Smooth muscle cell (in vitro differentiated cells): ENCODE data around the gene TPM4. TPM values are rescaled to one million over a fixed set of nuclear protein-coding genes. Genes with fewer than 3 reads are reported as not detected.

Experiments
- DNase-seq: peaks from one replicate; lab custom pipeline; 2025; ENCODE audit not compliant: unreplicated experiment; lab: John Stamatoyannopoulos, UW
- H2AFZ ChIP-seq: fragments of 200-600 bp; sonication (generic); 2 replicates; pipeline ENCODE4 v1.6.0; 2016; ENCODE audit warnings: antibody characterized with exemption, low read depth, mild to moderate bottlenecking
- H3F3A ChIP-seq: fragments of 200-600 bp; sonication (generic); 2 replicates; pipeline ENCODE4 v1.6.0; 2017; ENCODE audit warnings: antibody characterized with exemption, low read depth
- H3K27ac ChIP-seq: fragments of 200-600 bp; sonication (generic); 2 replicates; pipeline ENCODE4 v1.5.1; 2016; ENCODE audit warnings: low read depth, mild to moderate bottlenecking
- H3K27me3 ChIP-seq: fragments of 200-600 bp; sonication (generic); 2 replicates; pipeline ENCODE4 v1.6.1; 2016; ENCODE audit warnings: low read depth, mild to moderate bottlenecking
- H3K36me3 ChIP-seq: fragments of 200-600 bp; sonication (generic); 2 replicates; pipeline ENCODE4 v1.5.1; 2016; ENCODE audit warnings: low read depth
- H3K4me1 ChIP-seq: fragments of 200-600 bp; sonication (generic); 2 replicates; pipeline ENCODE4 v1.5.1; 2016; ENCODE audit warnings: low read depth
- H3K4me2 ChIP-seq: fragments of 200-600 bp; sonication (generic); 2 replicates; pipeline ENCODE4 v1.6.0; 2016; ENCODE audit warnings: mild to moderate bottlenecking
- H3K4me3 ChIP-seq: fragments of 200-600 bp; sonication (generic); 2 replicates; pipeline ENCODE4 v1.5.1; 2016; ENCODE audit warnings: mild to moderate bottlenecking
- H3K79me2 ChIP-seq: fragments of 200-600 bp; sonication (generic); 2 replicates; pipeline ENCODE4 v1.6.0; 2016; ENCODE audit warnings: low read depth, mild to moderate bottlenecking
- H3K9ac ChIP-seq: fragments of 200-600 bp; sonication (generic); 2 replicates; pipeline ENCODE4 v1.6.0; 2016; ENCODE audit warnings: low read depth
- H3K9me3 ChIP-seq: fragments of 200-600 bp; sonication (generic); replicated peaks from 2 replicates; pipeline ENCODE4 v1.5.1; 2016; ENCODE audit warnings: low read depth
- H4K20me1 ChIP-seq: fragments of 200-600 bp; sonication (generic); 2 replicates; pipeline ENCODE4 v1.6.0; 2016; ENCODE audit warnings: low read depth
- WGBS: methylation state at CpG from one replicate; pipeline ENCODE4 v1.1.7; 2016; ENCODE audit warnings: low lambda C conversion rate; 5-methylcytosine and 5-hydroxymethylcytosine counted together
- polyA plus RNA-seq: library from polyadenylated mRNA; unstranded; fragments of >200 nt; fragmentation: Nextera tagmentation; extraction: Ambion mirVana; gene quantifications from 2 replicates; pipeline ENCODE4 v1.2.1, GENCODE V29; 2016
- total RNA-seq: library from RNA; depleted of rRNA; stranded (reverse); fragments of >200 nt; gene quantifications from 2 replicates; pipeline ENCODE4 v1.2.3, GENCODE V29; 2014
- TF ChIP-seq, protein P1 (sequence below): fragments of 200-600 bp; sonication (generic); IDR thresholded peaks from 2 replicates; pipeline ENCODE4 v1.5.1; 2017; ENCODE audit warnings: borderline replicate concordance, mild to moderate bottlenecking, antibody characterized with exemption; ENCODE audit not compliant: insufficient read depth, poor library complexity, severe bottlenecking

The TPM4 gene
- total and polyA plus RNA-seq, 2 experiments from 2014 or later = 1,070 to 1,074 TPM

DNA sequence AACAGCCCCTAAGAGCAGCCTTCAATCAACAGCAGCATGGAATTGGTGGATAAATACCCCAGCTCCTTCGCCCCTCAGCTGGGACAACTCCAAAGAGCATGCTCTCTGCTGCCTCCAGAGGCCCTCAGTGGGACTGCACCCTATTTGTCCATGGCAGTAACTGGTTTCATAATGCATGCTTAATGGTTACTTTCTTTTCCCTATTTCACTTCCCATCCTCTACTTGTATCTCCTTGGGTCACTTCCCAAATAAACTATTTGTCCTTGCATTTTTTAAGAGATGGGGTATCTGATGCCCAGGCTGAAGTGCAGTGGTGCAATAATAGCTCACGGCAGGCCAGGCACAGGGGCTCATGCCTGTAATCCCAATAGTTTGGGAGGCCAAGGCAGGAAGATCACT, 13.5 kb upstream of the TPM4 start:
- no peak overlapping the region for H3K27ac ChIP-seq

DNA sequence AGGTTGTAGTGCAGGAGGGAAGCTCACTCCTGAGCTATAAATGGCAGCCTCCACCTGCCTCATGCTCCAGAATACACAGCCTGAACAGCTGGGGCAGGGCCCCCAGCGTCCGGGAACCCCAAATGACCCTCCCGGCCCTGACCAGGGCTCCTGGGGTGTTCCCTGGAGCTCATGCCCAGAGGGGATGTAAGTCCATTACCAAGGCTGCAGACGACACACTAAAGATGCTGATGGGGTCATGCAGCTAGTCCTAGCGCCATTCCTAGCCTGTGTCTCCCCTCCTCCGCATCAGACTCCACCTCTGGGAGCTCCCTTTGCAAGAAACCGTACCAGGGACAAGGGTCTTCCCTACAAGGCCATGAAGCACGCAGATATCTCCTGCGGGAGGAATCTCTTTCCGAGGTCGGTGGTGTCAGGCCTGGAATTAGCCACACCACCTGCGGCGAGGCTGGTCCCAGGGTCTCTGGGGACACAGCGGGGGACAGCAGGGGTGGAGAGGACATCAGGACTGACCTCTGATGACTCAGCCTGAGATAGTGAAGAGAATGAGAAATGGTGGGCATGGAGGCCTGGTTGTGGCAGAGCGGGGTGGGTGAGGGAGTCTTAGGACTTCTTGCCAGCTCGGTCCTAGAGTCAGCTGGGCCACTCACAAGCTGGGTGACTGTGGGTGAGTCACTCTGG, 11.9 kb upstream of the TPM4 start:
- Histone ChIP-seq H3K79me2 (no peaks in the 10 kb centered on the region), H3K4me1 (no peaks in the 10 kb centered on the region), H3F3A (no peaks in the 10 kb centered on the region), H3K4me2 (no peak overlapping the region), H2AFZ (no peak overlapping the region), H3K4me3 (no peak overlapping the region), H3K27me3 (no peaks in the 10 kb centered on the region), H3K9ac (no peak overlapping the region), H3K36me3 (no peaks in the 10 kb centered on the region), H4K20me1 (no peaks in the 10 kb centered on the region), H3K9me3 (no peaks in the 10 kb centered on the region), H3K27ac (peak overlapping the region; percentile 31)
- 88% methylated on average over 16 of the region's 16 CpGs for WGBS
- no peak for DNase-seq
- TF ChIP-seq, protein P1, sequence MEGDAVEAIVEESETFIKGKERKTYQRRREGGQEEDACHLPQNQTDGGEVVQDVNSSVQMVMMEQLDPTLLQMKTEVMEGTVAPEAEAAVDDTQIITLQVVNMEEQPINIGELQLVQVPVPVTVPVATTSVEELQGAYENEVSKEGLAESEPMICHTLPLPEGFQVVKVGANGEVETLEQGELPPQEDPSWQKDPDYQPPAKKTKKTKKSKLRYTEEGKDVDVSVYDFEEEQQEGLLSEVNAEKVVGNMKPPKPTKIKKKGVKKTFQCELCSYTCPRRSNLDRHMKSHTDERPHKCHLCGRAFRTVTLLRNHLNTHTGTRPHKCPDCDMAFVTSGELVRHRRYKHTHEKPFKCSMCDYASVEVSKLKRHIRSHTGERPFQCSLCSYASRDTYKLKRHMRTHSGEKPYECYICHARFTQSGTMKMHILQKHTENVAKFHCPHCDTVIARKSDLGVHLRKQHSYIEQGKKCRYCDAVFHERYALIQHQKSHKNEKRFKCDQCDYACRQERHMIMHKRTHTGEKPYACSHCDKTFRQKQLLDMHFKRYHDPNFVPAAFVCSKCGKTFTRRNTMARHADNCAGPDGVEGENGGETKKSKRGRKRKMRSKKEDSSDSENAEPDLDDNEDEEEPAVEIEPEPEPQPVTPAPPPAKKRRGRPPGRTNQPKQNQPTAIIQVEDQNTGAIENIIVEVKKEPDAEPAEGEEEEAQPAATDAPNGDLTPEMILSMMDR = no peak

More for the DNA sequence above, 13.5 kb upstream of the TPM4 start:
- no peaks in the 10 kb centered on the region for H3K4me1 ChIP-seq
- no peak for DNase-seq
- 61% methylated on average over 2 of the region's 2 CpGs for WGBS
- H3K36me3 ChIP-seq = no peaks in the 10 kb centered on the region
- no peaks in the 10 kb centered on the region for H4K20me1 ChIP-seq
- no peak overlapping the region for H3K9ac ChIP-seq
- H3F3A ChIP-seq = no peaks in the 10 kb centered on the region
- H3K4me3 ChIP-seq = no peak overlapping the region
- no peak overlapping the region for H3K4me2 ChIP-seq
- TF ChIP-seq, protein P1 = peak; percentile 85
- no peaks in the 10 kb centered on the region for H3K9me3 ChIP-seq
- H3K27me3 ChIP-seq = no peaks in the 10 kb centered on the region
- no peak overlapping the region for H2AFZ ChIP-seq
- H3K79me2 ChIP-seq = no peaks in the 10 kb centered on the region

DNA sequence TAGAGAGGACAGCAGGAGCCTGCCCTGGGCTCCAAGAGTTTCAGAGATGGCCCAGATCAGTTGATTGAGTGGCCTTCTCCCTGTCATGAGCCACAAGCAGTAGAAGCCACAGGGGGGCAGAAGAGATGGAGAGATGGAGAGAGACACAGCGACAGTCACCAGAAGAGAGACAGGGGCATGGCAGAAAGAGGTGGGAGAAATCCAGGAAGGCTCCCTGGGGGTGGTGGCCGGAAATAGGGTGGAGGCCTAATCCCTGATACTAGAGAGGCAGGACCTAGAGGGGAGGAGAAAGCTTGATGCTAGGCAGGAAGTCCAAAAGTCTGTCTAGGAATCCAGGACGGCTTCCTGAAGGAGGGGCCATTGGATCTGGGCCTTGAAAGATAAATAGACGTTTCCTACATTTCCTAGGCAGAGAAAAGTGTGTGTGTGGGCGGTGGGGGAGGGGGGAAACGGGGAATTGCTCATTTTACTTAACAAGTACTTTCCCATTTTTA, 9.6 kb upstream of the TPM4 start:
- no peaks in the 10 kb centered on the region for H3K36me3 ChIP-seq
- H3K4me3 ChIP-seq = no peak overlapping the region
- H3K4me2 ChIP-seq = no peak overlapping the region
- no peaks in the 10 kb centered on the region for H3K79me2 ChIP-seq
- no peaks in the 10 kb centered on the region for H3F3A ChIP-seq
- no peaks in the 10 kb centered on the region for H3K4me1 ChIP-seq
- no peak overlapping the region for H2AFZ ChIP-seq
- H3K9ac ChIP-seq = no peak overlapping the region
- 37% methylated on average over 6 of the region's 6 CpGs for WGBS
- no peaks in the 10 kb centered on the region for H4K20me1 ChIP-seq
- H3K27me3 ChIP-seq = no peaks in the 10 kb centered on the region
- no peaks in the 10 kb centered on the region for H3K9me3 ChIP-seq
- DNase-seq = no peak
- peak overlapping the region; percentile 53 for H3K27ac ChIP-seq
- TF ChIP-seq, protein P1 = no peak
